ENCODE data around the gene PDC.

PDC gene

DNA sequence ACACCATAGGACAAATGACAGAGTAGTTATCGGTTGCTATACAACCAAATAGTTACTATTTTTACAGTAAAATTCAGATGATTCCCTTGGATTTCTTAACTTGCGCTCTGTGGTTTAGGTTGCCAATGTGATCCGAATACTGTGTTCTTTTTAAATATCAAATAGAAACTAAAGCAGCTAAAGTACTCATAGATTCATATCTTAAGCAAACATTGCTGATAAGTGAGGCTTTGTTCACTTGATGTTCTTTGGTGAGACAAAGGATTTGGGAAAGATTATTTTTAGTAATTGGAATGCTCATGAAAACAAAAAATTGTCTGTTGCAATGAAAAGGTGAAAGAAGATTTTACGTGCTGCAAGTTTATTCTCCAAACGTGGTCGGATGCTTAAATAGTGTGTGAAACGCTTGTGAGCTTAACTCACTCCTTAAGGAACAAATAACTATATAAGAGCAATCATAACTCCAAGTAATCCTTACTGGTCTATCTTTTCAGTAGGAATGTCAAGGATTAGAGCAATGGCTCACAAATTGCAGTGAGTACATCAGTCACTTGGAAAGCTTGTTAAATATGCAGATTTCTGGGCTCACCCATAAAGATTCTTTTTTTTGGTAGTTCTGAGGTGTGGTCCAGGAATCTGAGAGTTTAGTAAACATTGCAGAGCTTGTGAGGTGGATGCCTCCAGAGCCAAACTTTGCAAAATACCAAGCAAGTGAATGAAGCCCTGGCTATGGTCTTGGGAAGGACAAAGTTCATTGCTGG, 31.8 kb upstream of the PDC start:
- no peak overlapping the region for H3K27ac ChIP-seq (ENCODE audit: low read depth, low read length)

DNA sequence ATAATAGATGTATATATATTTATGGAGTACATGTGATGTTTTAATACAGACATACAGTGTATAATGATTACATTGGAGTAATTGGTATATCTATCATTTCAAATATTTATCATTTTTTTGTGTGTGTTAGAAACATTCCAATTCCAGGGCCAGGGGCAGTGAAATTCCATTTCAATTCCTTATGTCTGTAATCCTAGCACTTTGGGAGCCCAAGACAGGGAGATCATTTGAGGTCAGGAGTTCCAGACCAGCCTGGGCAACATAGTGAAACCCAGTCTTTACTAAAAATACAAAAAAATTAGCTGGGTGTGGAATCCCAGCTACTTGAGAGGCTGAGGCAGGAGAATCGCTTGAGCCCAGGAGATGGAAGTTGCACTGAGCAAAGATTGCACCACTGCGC, 30.4 kb upstream of the PDC start:
- H3K9ac ChIP-seq (ENCODE audit: low read length in 5 of 5), result no peak overlapping the region
- H3K27me3 ChIP-seq (ENCODE audit: control insufficient read depth in 5 of 5, insufficient read depth in 4 of 5, low read length in 5 of 5), result no peaks in the 10 kb centered on the region
- no peak overlapping the region for H3K4me3 ChIP-seq (ENCODE audit: low read depth in 1 of 5, low read length in 5 of 5)
- H3K27ac ChIP-seq (ENCODE audit: low read depth, low read length), result no peak overlapping the region
- no peaks in the 10 kb centered on the region for H3K9me3 ChIP-seq (ENCODE audit: control insufficient read depth in 5 of 5, low read length in 5 of 5)
- no peaks in the 10 kb centered on the region for H3K36me3 ChIP-seq (ENCODE audit: control insufficient read depth in 5 of 5, insufficient read depth in 5 of 5, low read length in 5 of 5)
- no peaks in the 10 kb centered on the region for H3K4me1 ChIP-seq (ENCODE audit: control insufficient read depth in 5 of 5, insufficient read depth in 5 of 5, low read length in 5 of 5)

More for the DNA sequence above, 31.8 kb upstream of the PDC start:
- H3K9ac ChIP-seq (ENCODE audit: low read length in 5 of 5), result no peak overlapping the region
- H3K4me3 ChIP-seq (ENCODE audit: low read depth in 1 of 5, low read length in 5 of 5), result no peak overlapping the region
- H3K4me1 ChIP-seq (ENCODE audit: control insufficient read depth in 5 of 5, insufficient read depth in 5 of 5, low read length in 5 of 5), result no peaks in the 10 kb centered on the region
- no peaks in the 10 kb centered on the region for H3K27me3 ChIP-seq (ENCODE audit: control insufficient read depth in 5 of 5, insufficient read depth in 4 of 5, low read length in 5 of 5)
- no peaks in the 10 kb centered on the region for H3K36me3 ChIP-seq (ENCODE audit: control insufficient read depth in 5 of 5, insufficient read depth in 5 of 5, low read length in 5 of 5)
- no peaks in the 10 kb centered on the region for H3K9me3 ChIP-seq (ENCODE audit: control insufficient read depth in 5 of 5, low read length in 5 of 5)

DNA sequence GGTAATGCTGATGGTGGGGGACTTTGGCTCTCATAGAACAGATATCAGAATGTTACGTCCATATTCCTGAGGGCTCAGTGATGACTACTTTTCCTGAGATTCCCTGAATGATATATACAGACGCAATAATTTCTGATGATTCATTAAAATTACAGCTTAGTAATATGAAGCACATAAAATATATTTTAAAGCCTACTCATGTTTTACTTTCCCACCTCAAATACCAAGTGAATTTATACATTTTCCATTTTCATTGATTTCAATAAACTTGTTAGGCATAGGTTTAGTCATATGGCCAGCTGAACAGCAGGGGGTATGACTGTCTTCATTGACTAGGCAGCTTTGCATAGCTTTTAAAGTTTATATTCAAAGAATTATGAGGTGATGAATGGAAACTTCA, 26.2 kb upstream of the PDC start:
- Histone ChIP-seq H3K9ac (ENCODE audit: low read length in 5 of 5) (no peak overlapping the region), H3K4me3 (ENCODE audit: low read depth in 1 of 5, low read length in 5 of 5) (no peak overlapping the region), H3K27me3 (ENCODE audit: control insufficient read depth in 5 of 5, insufficient read depth in 4 of 5, low read length in 5 of 5) (no peaks in the 10 kb centered on the region), H3K4me1 (ENCODE audit: control insufficient read depth in 5 of 5, insufficient read depth in 5 of 5, low read length in 5 of 5) (peaks cover 0 to 6% (median 0%) of the 10 kb centered on the region in 5 donors), H3K36me3 (ENCODE audit: control insufficient read depth in 5 of 5, insufficient read depth in 5 of 5, low read length in 5 of 5) (no peaks in the 10 kb centered on the region), H3K9me3 (ENCODE audit: control insufficient read depth in 5 of 5, low read length in 5 of 5) (no peaks in the 10 kb centered on the region), H3K27ac (ENCODE audit: low read depth, low read length) (no peak overlapping the region)

DNA sequence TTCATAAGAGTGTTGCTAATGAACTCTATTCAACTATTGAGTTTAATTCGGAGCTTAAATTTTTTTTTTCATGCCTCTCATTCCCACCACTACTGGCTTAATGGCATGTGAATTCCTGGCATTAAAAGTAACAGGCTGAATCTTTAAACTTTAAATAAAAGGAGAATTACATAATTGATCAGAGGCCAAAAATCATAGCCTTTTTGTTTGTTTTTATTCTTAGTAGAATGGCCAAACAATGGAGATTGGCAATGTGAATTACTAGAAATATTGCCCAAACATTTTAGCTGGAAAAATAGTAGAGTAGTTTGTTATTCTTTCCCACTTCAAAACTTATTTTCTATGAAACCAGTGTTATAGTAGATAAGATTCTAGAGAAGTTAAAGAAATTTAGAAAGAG, 25.1 kb upstream of the PDC start:
- no peaks in the 10 kb centered on the region for H3K36me3 ChIP-seq (ENCODE audit: control insufficient read depth in 5 of 5, insufficient read depth in 5 of 5, low read length in 5 of 5)
- peaks cover 0 to 6% (median 0%) of the 10 kb centered on the region in 5 donors for H3K4me1 ChIP-seq (ENCODE audit: control insufficient read depth in 5 of 5, insufficient read depth in 5 of 5, low read length in 5 of 5)
- H3K9me3 ChIP-seq (ENCODE audit: control insufficient read depth in 5 of 5, low read length in 5 of 5), result no peaks in the 10 kb centered on the region
- no peak overlapping the region for H3K9ac ChIP-seq (ENCODE audit: low read length in 5 of 5)
- no peaks in the 10 kb centered on the region for H3K27me3 ChIP-seq (ENCODE audit: control insufficient read depth in 5 of 5, insufficient read depth in 4 of 5, low read length in 5 of 5)
- H3K27ac ChIP-seq (ENCODE audit: low read depth, low read length), result no peak overlapping the region
- H3K4me3 ChIP-seq (ENCODE audit: low read depth in 1 of 5, low read length in 5 of 5), result no peak overlapping the region

DNA sequence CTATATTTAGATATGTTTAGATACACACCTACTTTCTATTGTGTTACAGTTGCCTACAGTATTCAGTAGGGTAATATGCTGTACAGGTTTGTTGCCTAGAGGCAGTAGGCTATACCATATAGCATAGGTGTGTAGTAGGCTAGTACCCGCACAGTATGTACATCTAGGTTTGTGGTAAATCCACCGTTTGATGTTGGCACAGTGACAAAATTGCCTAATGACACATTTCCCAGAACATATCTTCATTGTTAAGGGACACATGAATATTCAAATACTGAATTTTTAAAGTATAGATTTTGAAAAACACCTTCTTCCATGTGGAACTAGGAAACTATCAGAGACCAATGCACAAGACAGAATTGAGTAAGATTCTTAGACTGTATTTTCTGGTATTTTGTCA, 22.6 kb upstream of the PDC start:
- Histone ChIP-seq H3K9ac (ENCODE audit: low read length in 5 of 5) (no peak overlapping the region), H3K4me3 (ENCODE audit: low read depth in 1 of 5, low read length in 5 of 5) (no peak overlapping the region), H3K9me3 (ENCODE audit: control insufficient read depth in 5 of 5, low read length in 5 of 5) (no peaks in the 10 kb centered on the region), H3K4me1 (ENCODE audit: control insufficient read depth in 5 of 5, insufficient read depth in 5 of 5, low read length in 5 of 5) (peaks cover 0 to 6% (median 0%) of the 10 kb centered on the region in 5 donors), H3K36me3 (ENCODE audit: control insufficient read depth in 5 of 5, insufficient read depth in 5 of 5, low read length in 5 of 5) (no peaks in the 10 kb centered on the region), H3K27ac (ENCODE audit: low read depth, low read length) (no peak overlapping the region), H3K27me3 (ENCODE audit: control insufficient read depth in 5 of 5, insufficient read depth in 4 of 5, low read length in 5 of 5) (no peaks in the 10 kb centered on the region)

DNA sequence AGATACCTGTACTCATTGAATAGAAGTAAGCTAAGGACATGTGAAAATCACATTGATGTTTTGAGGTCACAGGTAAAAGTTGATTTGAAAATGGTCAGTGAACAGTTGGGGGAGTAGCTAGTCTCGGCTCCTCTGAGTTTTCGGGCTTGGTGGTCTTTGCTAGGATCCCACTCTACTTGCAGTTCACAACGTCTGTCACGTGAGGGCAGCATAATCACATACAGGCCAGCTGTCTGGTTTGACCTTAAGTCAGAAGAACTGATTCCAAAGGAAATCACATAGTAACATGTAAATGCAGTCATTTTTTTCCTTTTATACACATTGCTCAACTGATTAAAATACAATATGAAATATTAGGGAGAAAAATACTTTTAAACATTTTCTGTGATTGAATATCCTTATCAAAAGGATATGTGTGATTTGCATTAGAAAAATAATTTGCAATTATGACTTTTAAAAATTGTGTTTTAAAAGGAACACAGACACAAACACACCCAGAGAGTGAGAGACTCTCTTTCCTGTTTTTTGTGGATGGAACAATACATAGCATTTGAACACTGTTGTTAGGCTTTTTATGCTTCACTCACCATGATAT, 21.8 kb upstream of the PDC start:
- Histone ChIP-seq H3K36me3 (ENCODE audit: control insufficient read depth in 5 of 5, insufficient read depth in 5 of 5, low read length in 5 of 5) (no peaks in the 10 kb centered on the region), H3K9me3 (ENCODE audit: control insufficient read depth in 5 of 5, low read length in 5 of 5) (no peaks in the 10 kb centered on the region), H3K9ac (ENCODE audit: low read length in 5 of 5) (no peak overlapping the region), H3K27ac (ENCODE audit: low read depth, low read length) (no peak overlapping the region), H3K4me3 (ENCODE audit: low read depth in 1 of 5, low read length in 5 of 5) (no peak overlapping the region), H3K4me1 (ENCODE audit: control insufficient read depth in 5 of 5, insufficient read depth in 5 of 5, low read length in 5 of 5) (peaks cover 0 to 6% (median 0%) of the 10 kb centered on the region in 5 donors), H3K27me3 (ENCODE audit: control insufficient read depth in 5 of 5, insufficient read depth in 4 of 5, low read length in 5 of 5) (no peaks in the 10 kb centered on the region)

DNA sequence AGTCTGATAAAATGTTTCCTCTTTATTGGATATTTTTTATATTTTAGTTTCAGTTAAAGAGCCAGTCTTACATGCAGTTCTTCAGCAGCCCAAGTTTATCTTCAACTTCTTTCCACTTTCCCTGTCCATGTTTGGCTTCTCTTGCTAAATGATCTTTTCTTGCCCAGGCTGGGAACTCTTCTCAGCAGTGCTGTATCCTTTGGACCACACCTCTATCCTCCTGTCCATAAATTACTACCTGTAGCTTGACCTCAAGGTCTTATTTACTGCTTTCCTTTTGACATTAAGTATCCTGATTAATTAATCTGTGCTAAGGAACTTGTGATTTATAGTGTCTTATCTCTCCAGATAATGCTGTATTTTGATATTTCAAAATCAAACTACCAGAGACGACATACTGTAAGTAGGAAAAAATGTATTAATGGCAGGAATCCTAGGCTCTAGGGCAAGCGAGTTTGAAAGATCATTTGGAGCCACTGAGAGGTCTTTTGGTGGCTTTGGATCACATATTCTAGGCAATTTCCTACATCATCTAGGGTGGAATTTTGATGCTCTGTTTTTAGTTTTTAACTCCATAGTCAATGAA, 20.5 kb upstream of the PDC start:
- Histone ChIP-seq H3K9me3 (ENCODE audit: control insufficient read depth in 5 of 5, low read length in 5 of 5) (no peaks in the 10 kb centered on the region), H3K4me1 (ENCODE audit: control insufficient read depth in 5 of 5, insufficient read depth in 5 of 5, low read length in 5 of 5) (peaks cover 0 to 6% (median 0%) of the 10 kb centered on the region in 5 donors)

DNA sequence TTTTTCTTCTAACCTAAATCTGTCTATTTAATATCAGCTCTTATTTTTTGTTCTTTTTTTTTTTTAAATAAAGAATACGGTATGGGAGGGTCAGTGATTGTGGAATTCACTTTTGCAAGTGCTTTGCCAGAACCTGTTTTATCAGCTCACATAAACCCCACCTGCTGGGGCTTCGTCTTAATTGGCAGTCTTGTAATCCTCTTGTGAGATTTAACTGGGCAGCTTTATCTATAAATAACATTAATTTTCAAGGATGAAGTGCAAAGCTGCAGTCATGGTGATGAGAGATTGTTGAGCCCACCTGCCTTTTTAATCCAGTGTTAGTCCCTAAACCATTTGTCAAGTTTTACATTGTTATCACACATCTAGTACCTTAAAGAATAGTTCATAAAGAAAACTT, 18.2 kb upstream of the PDC start:
- Histone ChIP-seq H3K36me3 (ENCODE audit: control insufficient read depth in 5 of 5, insufficient read depth in 5 of 5, low read length in 5 of 5) (no peaks in the 10 kb centered on the region), H3K27ac (ENCODE audit: low read depth, low read length) (no peak overlapping the region), H3K4me3 (ENCODE audit: low read depth in 1 of 5, low read length in 5 of 5) (no peak overlapping the region), H3K9ac (ENCODE audit: low read length in 5 of 5) (no peak overlapping the region), H3K9me3 (ENCODE audit: control insufficient read depth in 5 of 5, low read length in 5 of 5) (no peaks in the 10 kb centered on the region), H3K4me1 (ENCODE audit: control insufficient read depth in 5 of 5, insufficient read depth in 5 of 5, low read length in 5 of 5) (peaks cover 0 to 6% (median 0%) of the 10 kb centered on the region in 5 donors), H3K27me3 (ENCODE audit: control insufficient read depth in 5 of 5, insufficient read depth in 4 of 5, low read length in 5 of 5) (no peaks in the 10 kb centered on the region)

More for the DNA sequence above, 20.5 kb upstream of the PDC start:
- no peak overlapping the region for H3K4me3 ChIP-seq (ENCODE audit: low read depth in 1 of 5, low read length in 5 of 5)
- H3K27ac ChIP-seq (ENCODE audit: low read depth, low read length), result no peak overlapping the region
- no peaks in the 10 kb centered on the region for H3K27me3 ChIP-seq (ENCODE audit: control insufficient read depth in 5 of 5, insufficient read depth in 4 of 5, low read length in 5 of 5)
- H3K36me3 ChIP-seq (ENCODE audit: control insufficient read depth in 5 of 5, insufficient read depth in 5 of 5, low read length in 5 of 5), result no peaks in the 10 kb centered on the region
- no peak overlapping the region for H3K9ac ChIP-seq (ENCODE audit: low read length in 5 of 5)

DNA sequence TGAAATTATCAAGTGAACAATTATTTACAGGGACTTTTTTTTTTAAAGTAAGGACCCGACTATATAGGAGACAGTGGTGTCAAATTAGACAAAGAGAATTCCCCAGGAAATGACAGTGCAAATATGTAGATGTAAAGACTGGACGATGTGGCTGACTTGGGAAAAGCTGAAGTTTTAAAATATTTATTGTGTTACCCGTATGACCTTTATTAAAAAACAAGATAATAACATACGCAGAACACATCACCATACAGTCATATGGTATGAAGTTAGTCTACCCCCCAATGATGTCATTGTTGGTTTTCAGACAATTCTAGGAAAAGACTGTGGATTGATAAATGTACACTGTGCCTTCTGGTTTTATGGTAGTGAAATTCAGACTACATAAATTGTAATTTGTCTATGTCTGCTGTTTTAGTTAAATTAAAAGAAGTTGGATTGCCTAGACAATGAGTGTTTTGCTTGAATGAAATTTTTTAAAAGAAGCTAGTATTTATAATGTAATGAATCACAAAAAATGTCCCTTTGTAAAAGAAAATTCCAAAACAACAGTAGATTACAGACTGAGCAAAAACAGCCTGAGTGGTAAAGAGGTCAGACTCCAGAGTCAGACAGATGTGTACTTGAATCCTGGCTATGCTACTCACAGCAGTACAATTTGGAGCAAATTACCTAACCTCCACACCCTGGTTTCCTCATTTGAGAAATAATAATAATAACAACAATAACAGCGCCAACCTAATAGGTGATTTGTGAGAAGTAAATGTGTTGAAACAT, 15.5 kb upstream of the PDC start:
- Histone ChIP-seq H3K27ac (ENCODE audit: low read depth, low read length) (no peak overlapping the region), H3K4me3 (ENCODE audit: low read depth in 1 of 5, low read length in 5 of 5) (no peak overlapping the region), H3K27me3 (ENCODE audit: control insufficient read depth in 5 of 5, insufficient read depth in 4 of 5, low read length in 5 of 5) (no peaks in the 10 kb centered on the region), H3K9ac (ENCODE audit: low read length in 5 of 5) (no peak overlapping the region), H3K36me3 (ENCODE audit: control insufficient read depth in 5 of 5, insufficient read depth in 5 of 5, low read length in 5 of 5) (no peaks in the 10 kb centered on the region), H3K4me1 (ENCODE audit: control insufficient read depth in 5 of 5, insufficient read depth in 5 of 5, low read length in 5 of 5) (peaks cover 0 to 4% (median 0%) of the 10 kb centered on the region in 5 donors), H3K9me3 (ENCODE audit: control insufficient read depth in 5 of 5, low read length in 5 of 5) (no peaks in the 10 kb centered on the region)

DNA sequence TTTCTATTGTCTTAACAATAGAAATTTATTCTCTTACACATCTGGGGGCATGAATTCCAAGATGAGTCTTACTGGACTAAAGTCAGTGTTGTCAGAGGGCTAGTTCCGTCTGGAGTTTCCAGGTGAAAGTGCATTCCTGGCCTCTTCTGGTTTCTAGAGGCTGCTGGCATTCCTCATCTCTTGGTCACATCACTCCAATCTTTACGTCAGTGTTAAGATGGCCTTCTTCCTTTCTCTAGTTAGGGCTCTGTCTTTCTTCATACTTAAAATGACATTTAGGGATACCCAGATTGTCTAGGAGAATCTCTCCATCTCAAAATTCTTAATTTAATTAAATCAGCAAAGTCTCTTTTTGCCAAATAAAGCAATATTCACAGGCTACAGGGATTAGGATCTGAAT, 13.3 kb upstream of the PDC start:
- no peaks in the 10 kb centered on the region for H3K9me3 ChIP-seq (ENCODE audit: control insufficient read depth in 5 of 5, low read length in 5 of 5)
- H3K9ac ChIP-seq (ENCODE audit: low read length in 5 of 5), result no peak overlapping the region
- no peaks in the 10 kb centered on the region for H3K27me3 ChIP-seq (ENCODE audit: control insufficient read depth in 5 of 5, insufficient read depth in 4 of 5, low read length in 5 of 5)
- peaks cover 0 to 4% (median 0%) of the 10 kb centered on the region in 5 donors for H3K4me1 ChIP-seq (ENCODE audit: control insufficient read depth in 5 of 5, insufficient read depth in 5 of 5, low read length in 5 of 5)
- H3K27ac ChIP-seq (ENCODE audit: low read depth, low read length), result no peak overlapping the region
- H3K4me3 ChIP-seq (ENCODE audit: low read depth in 1 of 5, low read length in 5 of 5), result no peak overlapping the region
- no peaks in the 10 kb centered on the region for H3K36me3 ChIP-seq (ENCODE audit: control insufficient read depth in 5 of 5, insufficient read depth in 5 of 5, low read length in 5 of 5)

All from subcutaneous abdominal adipose tissue (tissue), 5 donors.